Measurements from ENCODE around the gene TBC1D8.

Gene TBC1D8

DNA sequence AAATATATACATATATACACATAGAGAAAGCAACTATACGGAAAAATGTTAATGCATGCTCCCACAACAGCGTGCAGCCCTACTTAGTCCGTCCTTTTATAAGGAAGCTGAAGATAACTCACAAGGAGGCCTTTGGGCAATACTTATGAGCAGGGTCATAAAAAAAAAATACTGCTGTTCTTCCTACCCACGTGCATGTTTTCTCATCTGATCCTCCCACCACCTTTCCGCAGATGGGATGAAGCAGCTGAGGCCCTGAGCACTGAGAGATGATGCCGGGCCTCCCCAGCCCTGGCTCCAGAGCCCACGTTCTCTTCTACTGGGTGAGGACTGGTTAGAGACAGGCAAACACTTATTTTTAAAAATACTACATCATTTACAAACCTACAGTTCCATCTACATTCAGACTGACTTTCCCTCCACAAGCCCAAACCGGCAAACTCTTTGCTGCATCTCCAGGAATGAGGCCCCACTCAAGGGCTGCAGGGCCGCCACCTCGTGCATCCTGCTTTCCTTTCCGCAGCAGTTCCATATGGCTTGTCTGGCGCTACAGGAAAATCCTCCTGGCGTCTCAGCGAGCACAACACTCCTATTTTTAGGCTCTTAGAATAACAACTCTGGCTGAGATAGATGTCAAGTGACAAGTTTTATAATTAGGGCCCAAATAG is 41.6 kb downstream of the TBC1D8 start:
- DNase-seq: no peak

- DNase-seq: no peak
Measured at GRCh38 chr2:101108357-101108756, 42.8 kb downstream of the TBC1D8 start.

DNA sequence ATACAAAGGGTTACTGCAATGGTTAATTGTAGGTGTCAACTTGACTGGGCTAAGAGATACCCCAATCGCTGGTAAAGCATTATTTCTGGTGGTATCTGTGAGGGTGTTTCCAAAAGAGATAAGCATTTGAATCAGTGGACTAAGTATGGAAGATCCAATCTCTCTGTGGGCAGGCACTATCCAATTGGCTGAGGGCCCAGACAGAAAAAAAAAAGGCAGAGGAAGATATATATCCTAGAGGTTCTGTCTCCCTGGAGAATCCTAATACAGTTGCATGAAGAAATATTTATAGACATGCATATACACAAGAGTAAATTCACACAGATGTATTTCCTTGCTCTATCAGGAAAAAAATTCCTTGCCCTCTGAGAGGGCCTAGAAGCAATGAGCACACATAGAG is 43.9 kb downstream of the TBC1D8 start:
- no peak for DNase-seq

GRCh38 chr2:101106453-101107181 is 44.6 kb downstream of the TBC1D8 start:
- DNase-seq: no peak

- no peak for DNase-seq
Measured at GRCh38 chr2:101105654-101106053, 45.5 kb downstream of the TBC1D8 start.

- no peak for DNase-seq
Measured at GRCh38 chr2:101097638-101098037, 53.5 kb downstream of the TBC1D8 start.

GRCh38 chr2:101096619-101097142 is 54.5 kb downstream of the TBC1D8 start:
- no peak for DNase-seq

- DNase-seq: no peak
Measured at GRCh38 chr2:101094351-101094750, 56.8 kb downstream of the TBC1D8 start.

- no peak for DNase-seq
Measured at GRCh38 chr2:101089942-101090799, 61.0 kb downstream of the TBC1D8 start.

DNA sequence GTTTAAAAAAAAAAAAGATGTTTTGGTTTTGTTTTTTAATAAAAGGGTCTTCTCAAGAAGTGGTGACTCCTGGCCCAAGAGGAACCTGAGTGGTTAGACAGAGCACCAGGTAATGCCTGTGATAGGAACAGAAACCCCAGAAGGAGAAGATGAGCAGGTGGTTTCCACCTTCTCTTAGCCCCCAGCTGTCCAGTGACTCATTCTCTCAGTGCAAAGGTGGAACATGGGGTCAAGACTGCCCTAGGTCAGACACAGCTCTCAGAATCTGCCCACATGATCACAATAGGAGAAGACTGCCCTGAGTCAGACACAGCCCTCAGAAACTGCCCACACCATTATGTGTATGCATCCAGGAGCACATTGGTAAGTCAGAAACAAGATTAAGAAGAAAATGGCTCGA is 61.8 kb downstream of the TBC1D8 start:
- DNase-seq: peak; percentile 29

DNA sequence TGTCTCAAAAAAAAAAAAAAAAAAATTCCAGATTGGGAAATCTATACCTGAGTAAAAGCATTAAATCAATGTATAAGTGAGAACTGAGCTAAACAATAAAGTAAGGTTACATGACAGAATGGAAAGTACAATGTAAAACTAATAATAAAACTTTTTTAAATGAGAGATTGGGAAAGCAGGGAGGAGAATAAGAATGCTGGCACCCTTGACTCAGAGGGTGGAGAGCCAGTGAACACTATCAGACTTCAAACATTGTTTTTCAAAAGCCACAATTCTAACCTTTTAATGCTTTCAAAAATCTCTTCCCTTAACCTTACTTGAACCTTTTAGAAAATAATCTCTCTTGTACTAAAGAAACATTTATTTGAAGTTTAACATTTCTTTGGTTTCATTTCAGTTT is 63.5 kb downstream of the TBC1D8 start:
- DNase-seq: no peak

DNA sequence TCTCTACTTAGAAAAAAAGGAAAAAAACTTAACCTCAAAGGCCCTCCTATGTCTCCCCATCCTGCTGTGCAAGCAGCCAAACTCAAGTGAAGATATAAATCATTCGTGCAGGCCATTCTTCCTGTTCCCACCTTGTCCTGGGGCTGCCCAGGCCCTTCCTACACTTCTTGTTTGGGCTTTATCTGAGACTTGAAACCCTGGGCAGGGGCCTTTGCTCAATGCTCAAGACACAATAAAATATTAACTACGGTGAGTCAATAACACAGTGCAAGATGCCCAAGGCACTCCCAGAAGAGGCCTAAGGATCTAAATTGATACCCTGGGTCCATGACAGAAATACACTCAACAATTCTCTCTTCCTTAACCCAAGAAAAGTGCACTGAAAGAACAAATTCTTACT is 67.6 kb downstream of the TBC1D8 start:
- no peak for DNase-seq

- peak; percentile 39 for DNase-seq
Measured at GRCh38 chr2:101082998-101083397, 68.2 kb downstream of the TBC1D8 start.

GRCh38 chr2:101081375-101081907 is 69.7 kb downstream of the TBC1D8 start:
- no peak for DNase-seq

DNA sequence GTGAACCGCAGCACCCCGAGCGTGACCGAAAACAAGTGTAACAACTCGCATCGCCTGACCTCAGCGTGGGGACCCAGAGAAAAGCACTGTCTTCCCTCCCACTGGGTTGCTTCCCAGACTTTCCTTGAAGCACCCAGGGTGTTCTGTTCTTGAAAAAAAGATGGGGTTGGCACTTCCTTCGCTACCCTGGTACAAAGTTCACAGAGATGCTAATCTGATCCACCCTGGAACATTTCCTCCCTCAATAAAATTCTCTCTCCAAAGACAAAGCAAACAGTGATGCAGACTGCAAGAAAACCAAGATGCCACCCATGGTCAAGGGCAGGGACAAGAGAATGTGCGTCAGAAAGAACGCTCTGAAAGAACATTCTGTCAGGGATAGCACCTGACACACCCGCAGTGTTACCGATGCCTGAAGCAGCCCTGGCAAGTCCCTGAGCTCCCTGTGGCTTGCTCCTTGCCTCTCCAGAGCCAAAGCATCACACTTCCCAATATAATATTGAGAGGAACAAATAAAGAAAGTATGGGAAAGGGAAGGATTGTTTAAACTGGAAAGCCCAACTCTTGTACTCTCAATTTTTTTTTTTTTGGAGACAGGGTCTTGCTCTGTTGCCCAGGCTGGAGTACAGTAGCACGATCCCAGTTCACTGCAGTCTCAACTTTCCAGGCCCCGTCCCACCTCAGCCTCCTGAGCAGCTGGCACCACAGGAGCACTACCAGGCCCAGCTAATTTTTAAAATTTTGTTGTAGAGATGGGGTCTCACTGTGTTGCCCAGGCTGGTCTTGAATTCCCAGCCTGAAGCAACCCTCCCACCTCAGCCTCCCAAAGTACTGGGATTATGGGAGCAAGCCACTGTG is 70.7 kb downstream of the TBC1D8 start:
- no peak for DNase-seq

DNA sequence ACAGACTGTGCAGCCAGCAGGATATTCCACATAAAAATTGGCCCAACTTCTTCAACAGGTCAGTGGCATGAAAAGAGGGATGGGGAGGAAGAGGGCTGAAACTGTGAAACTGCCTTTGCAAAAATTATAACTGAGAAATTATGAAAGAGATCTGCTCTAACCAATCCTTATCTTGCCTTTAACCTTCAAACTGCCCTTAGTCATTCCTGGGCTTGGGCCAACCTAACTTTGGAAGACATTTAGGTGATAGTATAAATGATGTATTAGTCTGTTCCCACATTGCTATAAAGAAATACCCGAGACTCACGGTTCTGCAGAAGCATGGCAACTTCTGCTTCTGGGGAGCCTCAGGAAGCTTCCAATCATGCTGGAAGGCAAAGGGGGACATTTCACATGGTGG is 74.6 kb downstream of the TBC1D8 start:
- DNase-seq: no peak

DNA sequence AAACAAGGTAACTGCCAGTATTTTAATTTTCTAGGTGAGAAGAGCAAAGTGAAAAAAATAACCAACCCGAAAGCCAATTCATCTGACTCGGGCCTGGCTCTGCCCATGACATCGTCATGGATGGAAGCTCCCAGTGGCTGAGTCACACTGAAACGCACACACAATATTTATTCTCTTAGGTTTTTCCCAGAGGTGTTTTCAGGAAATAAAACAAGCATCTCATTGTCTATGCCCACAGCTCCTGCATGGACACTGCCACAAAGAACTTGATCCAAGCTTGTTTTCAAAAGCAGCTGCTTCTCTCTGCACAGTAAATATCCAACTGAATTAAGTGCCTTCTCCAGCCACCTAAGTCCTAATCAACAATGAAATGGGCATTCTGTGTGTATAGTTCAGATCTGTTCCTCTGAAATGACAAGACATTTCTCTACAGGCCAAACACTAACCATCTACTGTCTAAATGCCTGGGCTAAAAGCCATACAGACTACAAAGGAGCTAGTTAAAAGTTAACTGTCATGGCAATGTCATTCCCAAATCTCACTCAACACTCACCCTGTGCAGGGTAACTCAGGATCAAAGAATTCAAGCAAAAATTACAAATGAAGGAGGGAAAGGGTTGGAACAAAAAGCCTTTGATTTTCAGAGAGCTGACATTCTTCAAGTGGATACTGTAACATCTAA is 86.2 kb downstream of the TBC1D8 start:
- no peak for DNase-seq

GRCh38 chr2:101064505-101064867 is 86.7 kb downstream of the TBC1D8 start:
- DNase-seq: no peak

GRCh38 chr2:101064125-101064502 is 87.1 kb downstream of the TBC1D8 start:
- DNase-seq: no peak

DNA sequence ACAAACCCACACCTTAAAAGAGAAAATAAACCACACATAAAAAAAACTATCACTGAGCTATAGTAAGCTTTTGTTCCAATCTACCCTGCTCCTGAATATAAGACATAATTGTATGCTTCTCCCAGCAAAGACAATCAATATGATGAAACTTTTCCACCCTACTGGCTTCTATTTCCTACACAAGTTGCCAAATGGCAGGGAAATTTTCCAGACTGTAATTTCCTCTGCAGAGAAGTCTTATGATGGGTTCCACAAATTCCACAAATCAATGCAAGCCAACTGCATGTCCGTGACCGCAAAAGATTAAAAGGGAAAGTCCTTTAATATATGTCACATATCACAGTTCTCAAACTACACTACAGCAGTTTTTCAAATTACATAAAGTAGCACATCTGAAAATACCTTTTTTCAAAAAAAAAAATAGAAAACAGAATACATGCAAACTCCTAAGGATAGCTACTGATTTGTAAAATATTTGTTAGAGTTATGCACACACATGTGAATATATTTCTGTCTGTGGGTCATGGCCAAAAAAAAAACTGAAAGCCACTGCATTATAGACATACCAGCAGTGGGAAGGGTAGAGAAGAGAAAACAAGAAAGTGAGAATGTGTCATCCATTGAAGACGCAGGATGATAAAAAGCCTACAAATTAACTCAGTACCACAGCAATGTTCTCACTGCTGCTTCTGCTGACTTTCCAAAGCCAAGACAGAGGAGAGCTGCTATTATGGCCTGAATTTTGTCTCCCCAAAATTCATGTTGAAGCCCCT is 87.6 kb downstream of the TBC1D8 start:
- no peak for DNase-seq

GRCh38 chr2:101058386-101058785 is 92.8 kb downstream of the TBC1D8 start:
- no peak for DNase-seq

Data from suppressor macrophage treated with lipopolysaccharide for 4 hours (primary cell).